Erythroblast (primary cell): ENCODE results near the gene UBE2H.
"Not testable (repeated sequence)": the region's sequence is repeated elsewhere in the genome, so short reads cannot be mapped to it uniquely, and the experiment has no call there.

ENCODE experiments used
- GATA1 ChIP-seq: IDR thresholded peaks from 2 replicates; pipeline ENCODE4 v1.6.1; 2011; ENCODE audit warnings: low read depth, mild to moderate bottlenecking, control low read depth, low read length, moderate library complexity
- POLR2A ChIP-seq: IDR thresholded peaks from 2 replicates; pipeline ENCODE4 v1.6.1; 2011; ENCODE audit warnings: mild to moderate bottlenecking, low read length

DNA sequence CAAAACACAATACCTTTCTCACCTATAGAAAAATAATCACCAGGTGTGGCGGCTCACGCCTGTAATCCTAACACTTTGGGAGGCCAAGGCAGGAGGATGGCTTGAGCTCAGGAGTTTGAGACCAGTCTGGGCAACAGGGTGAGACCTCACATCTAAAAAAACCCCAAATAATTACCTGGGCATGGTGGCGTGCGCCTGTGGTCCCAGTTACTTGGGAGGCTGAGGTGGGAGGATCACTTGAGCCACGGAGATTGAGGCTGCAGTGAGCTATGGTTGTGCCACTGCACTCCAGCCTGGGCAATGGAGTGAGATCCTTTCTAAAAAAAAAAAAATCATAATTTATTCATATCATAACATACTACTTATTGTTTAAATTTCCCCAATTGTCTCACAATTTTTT is 129.6 kb downstream of the UBE2H start:
- TF ChIP-seq POLR2A, GATA1: not testable (repeated sequence)
